Brain microvascular endothelial cell (primary cell): ENCODE data around the gene CD247.

ENCODE experiments used
- DNase-seq: peaks from one replicate; pipeline ENCODE4 v3.0.0-alpha.2; 2020
- H3K27ac ChIP-seq: fragments of 250-450 bp; sonication (Bioruptor Pico); 2 replicates; pipeline ENCODE4 v1.5.1; 2020; ENCODE audit warnings: mild to moderate bottlenecking, moderate library complexity
- H3K27me3 ChIP-seq: fragments of 250-450 bp; sonication (Bioruptor Pico); replicated peaks from 2 replicates; pipeline ENCODE4 v1.5.1; 2020; ENCODE audit warnings: mild to moderate bottlenecking
- H3K36me3 ChIP-seq: fragments of 250-450 bp; sonication (Bioruptor Pico); replicated peaks from 2 replicates; pipeline ENCODE4 v1.5.1; 2020; ENCODE audit warnings: mild to moderate bottlenecking
- H3K4me3 ChIP-seq: 2 replicates; pipeline ENCODE4 v1.5.1; 2011; ENCODE audit warnings: low read depth, mild to moderate bottlenecking, control low read depth, low read length, moderate library complexity
- CTCF ChIP-seq: IDR thresholded peaks from 2 replicates; pipeline ENCODE4 v1.5.1; 2011; ENCODE audit warnings: low read depth, mild to moderate bottlenecking, moderate library complexity, low read length, control low read depth, inconsistent platforms; ENCODE audit errors: missing control alignments
- in situ Hi-C: cut with HindIII; loops from 2 replicates; pipeline ENCODE4 v1.10.0; 2017; ENCODE audit warnings: low sequenced_read_pairs, low pct_ligation_motif_present

CD247 gene

DNA sequence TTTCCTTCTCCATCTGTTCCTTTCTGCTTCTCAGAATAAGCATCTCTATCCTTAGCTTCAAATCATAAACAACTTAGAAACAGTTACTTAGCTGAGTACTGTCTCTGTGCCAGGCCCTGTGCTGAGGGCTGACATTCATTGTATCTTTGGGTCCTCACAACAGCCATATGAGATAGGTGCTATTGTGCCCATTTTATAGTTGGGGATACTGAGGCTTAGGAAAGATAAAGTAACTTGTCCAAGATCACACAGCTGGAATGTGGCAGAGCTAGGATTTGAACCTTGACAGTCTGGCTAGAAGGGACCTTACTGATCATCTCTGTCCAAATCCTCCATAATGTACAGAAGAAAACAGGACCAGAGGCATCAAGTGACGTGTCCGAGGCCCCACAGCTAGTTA, 25.0 kb downstream of the CD247 start:
- Histone ChIP-seq H3K4me3 (no peak overlapping the region), H3K27ac (no peak overlapping the region), H3K36me3 (no peaks in the 10 kb centered on the region), H3K27me3 (peaks cover 11% of the 10 kb centered on the region)
- in situ Hi-C loops = no loop called here
- TF ChIP-seq CTCF = no peak
- DNase-seq = no peak

DNA sequence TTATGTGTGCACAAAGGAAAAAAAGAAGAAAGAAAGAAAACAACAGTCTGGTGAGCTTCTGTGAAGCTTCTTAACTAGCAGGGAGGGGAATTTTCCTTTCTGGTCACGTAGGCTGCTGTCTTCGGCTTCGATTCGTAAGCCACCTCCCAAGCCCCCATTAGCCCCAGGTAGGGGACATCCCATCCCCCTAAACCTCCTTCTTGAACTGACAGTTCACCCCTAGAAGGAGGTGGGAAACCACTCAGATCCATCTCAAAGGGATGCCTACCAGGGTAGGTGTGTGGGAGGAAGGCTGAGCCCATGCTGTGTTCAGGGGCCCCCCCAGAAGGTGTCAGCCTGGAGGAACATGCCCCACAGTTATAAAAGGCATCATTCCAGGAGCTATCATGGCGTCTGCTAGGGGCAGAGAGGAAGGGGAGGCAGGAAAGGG, 25.8 kb downstream of the CD247 start:
- in situ Hi-C loops = no loop called here
- no peak overlapping the region for H3K4me3 ChIP-seq
- H3K36me3 ChIP-seq = no peaks in the 10 kb centered on the region
- peaks cover 11% of the 10 kb centered on the region for H3K27me3 ChIP-seq
- TF ChIP-seq CTCF = no peak
- no peak overlapping the region for H3K27ac ChIP-seq
- no peak for DNase-seq

DNA sequence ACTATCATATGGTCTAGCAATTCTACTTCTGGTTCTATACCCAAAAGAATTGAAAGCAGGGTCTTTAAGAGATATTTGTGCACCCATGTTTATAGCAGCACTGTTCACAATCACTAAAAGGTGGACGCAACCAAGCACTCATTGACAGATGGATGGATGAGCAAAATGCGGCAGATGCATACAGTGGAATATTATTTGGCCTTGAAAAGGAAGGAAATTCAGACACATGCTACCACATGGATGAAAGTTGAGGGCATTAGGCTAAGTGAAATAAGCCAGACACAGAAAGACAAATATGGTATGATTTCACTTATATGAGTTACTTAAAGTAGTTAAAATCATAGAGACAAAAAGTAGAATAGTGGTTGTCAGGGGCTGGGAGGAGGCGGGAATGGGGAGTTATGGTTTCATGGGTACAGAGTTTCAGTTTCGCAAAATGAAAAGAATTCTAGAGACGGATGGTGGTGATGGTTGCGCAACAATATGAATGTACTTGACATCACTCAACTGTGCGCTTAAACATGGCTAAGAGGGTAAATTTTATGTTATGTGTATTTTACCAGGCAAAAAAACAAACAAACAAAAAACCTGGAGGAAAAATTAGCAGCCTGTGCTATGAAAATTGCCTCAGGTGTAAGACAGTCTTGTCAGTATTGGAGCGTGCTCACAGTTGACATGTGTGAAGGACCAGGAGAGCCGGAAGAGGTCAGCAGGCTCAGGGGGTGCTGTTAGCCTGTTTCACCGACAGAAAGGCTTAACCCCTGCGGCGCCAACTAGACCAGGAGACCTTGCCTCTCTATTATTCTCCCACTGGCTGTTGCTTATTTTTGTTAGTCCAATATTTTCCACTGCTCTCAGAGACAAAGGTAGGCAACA, 26.5 kb downstream of the CD247 start:
- Histone ChIP-seq H3K4me3 (no peak overlapping the region), H3K36me3 (no peaks in the 10 kb centered on the region), H3K27ac (no peak overlapping the region), H3K27me3 (peaks cover 11% of the 10 kb centered on the region)
- no peak for DNase-seq
- no peak for TF ChIP-seq CTCF
- in situ Hi-C loops = no loop called here

DNA sequence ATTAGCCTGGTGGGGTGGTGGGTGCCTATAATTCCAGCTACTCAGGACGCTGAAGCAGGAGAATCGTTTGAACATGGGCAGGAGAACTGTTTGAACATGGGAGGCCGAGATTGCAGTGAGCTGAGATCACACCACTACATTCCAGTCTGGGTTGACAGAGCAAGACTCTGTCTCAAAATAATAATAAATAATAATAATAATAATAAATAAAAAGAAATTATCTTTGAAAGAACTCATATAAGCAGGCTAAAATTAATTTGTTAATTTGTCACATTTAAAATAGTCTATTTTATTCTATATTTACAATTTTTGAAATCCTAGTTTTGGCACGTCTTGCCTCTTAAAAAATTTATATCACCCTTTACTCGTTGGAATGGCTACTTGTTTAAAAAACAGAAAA, 27.6 kb downstream of the CD247 start:
- H3K4me3 ChIP-seq = no peak overlapping the region
- no peak for TF ChIP-seq CTCF
- DNase-seq = no peak
- H3K36me3 ChIP-seq = no peaks in the 10 kb centered on the region
- peaks cover 7% of the 10 kb centered on the region for H3K27me3 ChIP-seq
- in situ Hi-C loops = no loop called here
- no peak overlapping the region for H3K27ac ChIP-seq

GRCh38 chr1:167489571-167490340, 28.6 kb downstream of the CD247 start:
- H3K27ac ChIP-seq = no peak overlapping the region

More at GRCh38 chr1:167489571-167490340, 28.6 kb downstream of the CD247 start:
- DNase-seq = no peak
- in situ Hi-C loops = no loop called here
- TF ChIP-seq CTCF = no peak
- Histone ChIP-seq H3K27me3 (peaks cover 4% of the 10 kb centered on the region), H3K36me3 (no peaks in the 10 kb centered on the region), H3K4me3 (no peak overlapping the region)
